ENCODE data around the gene POLA1.

GRCh38 chrX:25028726-25029125, 335.0 kb downstream of the POLA1 start:
- TF ChIP-seq EZH2 (optimal IDR thresholded peaks at IDR 0.05; ENCODE audit: low read depth, low read length) = no peak
- TF ChIP-seq CTCF (IDR thresholded peaks at IDR 0.05; ENCODE audit: low read length) = no peak

Data from MM.1S (cell line).